ENCODE data around the gene TSC2.

The TSC2 gene

GRCh38 chr16:2044541-2044940, 3.2 kb upstream of the TSC2 start:
- TF ChIP-seq CTCF (IDR thresholded peaks at IDR 0.05; ENCODE audit: low read length), result no peak
- no peak for TF ChIP-seq EZH2 (IDR thresholded peaks at IDR 0.05; ENCODE audit: borderline replicate concordance, low read length)
- H3F3A ChIP-seq (ENCODE audit: insufficient read depth, low read length), result no peaks in the 10 kb centered on the region
- no peaks in the 10 kb centered on the region for H3K79me2 ChIP-seq (ENCODE audit: insufficient read depth, low read length)
- no peak overlapping the region for H3K4me2 ChIP-seq (ENCODE audit: low read length)
- no peaks in the 10 kb centered on the region for H3K9me2 ChIP-seq (ENCODE audit: low read depth, low read length)
- H4K20me1 ChIP-seq (ENCODE audit: insufficient read depth, low read length), result no peaks in the 10 kb centered on the region
- H2AFZ ChIP-seq (ENCODE audit: low read length), result no peak overlapping the region
- H3K4me1 ChIP-seq (ENCODE audit: insufficient read depth, low read length, severe bottlenecking), result peaks cover 24% of the 10 kb centered on the region
- no peak overlapping the region for H3K4me3 ChIP-seq (ENCODE audit: low read depth, low read length, poor library complexity, severe bottlenecking)
- H3K9me3 ChIP-seq (ENCODE audit: low read length), result no peaks in the 10 kb centered on the region
- H3K27ac ChIP-seq (ENCODE audit: low read depth, low read length, poor library complexity, severe bottlenecking), result no peak overlapping the region
- H3K36me3 ChIP-seq (ENCODE audit: insufficient read depth, low read length), result peaks cover 12% of the 10 kb centered on the region; the same call in 1 of the 2 replicates
- no peak overlapping the region for H3K9ac ChIP-seq (ENCODE audit: low read length)
- H3K27me3 ChIP-seq (ENCODE audit: insufficient read depth, low read length), result no peaks in the 10 kb centered on the region

- H2AFZ ChIP-seq (ENCODE audit: low read length), result no peak overlapping the region
- peaks cover 24% of the 10 kb centered on the region for H3K4me1 ChIP-seq (ENCODE audit: insufficient read depth, low read length, severe bottlenecking)
- no peak overlapping the region for H3K27ac ChIP-seq (ENCODE audit: low read depth, low read length, poor library complexity, severe bottlenecking)
- no peaks in the 10 kb centered on the region for H3F3A ChIP-seq (ENCODE audit: insufficient read depth, low read length)
- no peak overlapping the region; the same call in 1 of the 2 replicates for H3K9ac ChIP-seq (ENCODE audit: low read length)
- peak overlapping the region; percentile 98 for H3K4me2 ChIP-seq (ENCODE audit: low read length)
- H3K27me3 ChIP-seq (ENCODE audit: insufficient read depth, low read length), result no peaks in the 10 kb centered on the region
- no peaks in the 10 kb centered on the region for H3K9me2 ChIP-seq (ENCODE audit: low read depth, low read length)
- peak overlapping the region; percentile 89 for H3K4me3 ChIP-seq (ENCODE audit: low read depth, low read length, poor library complexity, severe bottlenecking)
- H3K79me2 ChIP-seq (ENCODE audit: insufficient read depth, low read length), result no peaks in the 10 kb centered on the region
- peaks cover 13% of the 10 kb centered on the region; the same call in 1 of the 2 replicates for H3K36me3 ChIP-seq (ENCODE audit: insufficient read depth, low read length)
- H3K9me3 ChIP-seq (ENCODE audit: low read length), result no peaks in the 10 kb centered on the region
- no peak for TF ChIP-seq EZH2 (IDR thresholded peaks at IDR 0.05; ENCODE audit: borderline replicate concordance, low read length)
- no peak for TF ChIP-seq CTCF (IDR thresholded peaks at IDR 0.05; ENCODE audit: low read length)
- no peaks in the 10 kb centered on the region for H4K20me1 ChIP-seq (ENCODE audit: insufficient read depth, low read length)
Measured at GRCh38 chr16:2045965-2046892, 1.6 kb upstream of the TSC2 start.

GRCh38 chr16:2046893-2047329, 874 bp upstream of the TSC2 start:
- H3K9me3 ChIP-seq (ENCODE audit: low read length), result no peaks in the 10 kb centered on the region
- H4K20me1 ChIP-seq (ENCODE audit: insufficient read depth, low read length), result no peaks in the 10 kb centered on the region
- no peak overlapping the region for H2AFZ ChIP-seq (ENCODE audit: low read length)
- H3F3A ChIP-seq (ENCODE audit: insufficient read depth, low read length), result no peaks in the 10 kb centered on the region
- no peaks in the 10 kb centered on the region for H3K27me3 ChIP-seq (ENCODE audit: insufficient read depth, low read length)
- H3K27ac ChIP-seq (ENCODE audit: low read depth, low read length, poor library complexity, severe bottlenecking), result no peak overlapping the region
- peak overlapping the region; percentile 77 for H3K9ac ChIP-seq (ENCODE audit: low read length)
- no peaks in the 10 kb centered on the region for H3K9me2 ChIP-seq (ENCODE audit: low read depth, low read length)
- H3K4me2 ChIP-seq (ENCODE audit: low read length), result peak overlapping the region; percentile 98
- peaks cover 16% of the 10 kb centered on the region; the same call in 1 of the 2 replicates for H3K36me3 ChIP-seq (ENCODE audit: insufficient read depth, low read length)
- H3K4me1 ChIP-seq (ENCODE audit: insufficient read depth, low read length, severe bottlenecking), result peaks cover 24% of the 10 kb centered on the region
- peak overlapping the region; percentile 89 for H3K4me3 ChIP-seq (ENCODE audit: low read depth, low read length, poor library complexity, severe bottlenecking)
- H3K79me2 ChIP-seq (ENCODE audit: insufficient read depth, low read length), result no peaks in the 10 kb centered on the region
- no peak for TF ChIP-seq CTCF (IDR thresholded peaks at IDR 0.05; ENCODE audit: low read length)
